ENCODE data around the gene RNASE13. TPM values are rescaled to one million over a fixed set of nuclear protein-coding genes. Genes with fewer than 3 reads are reported as not detected.
A peak's percentile ranks its signal among the peaks of the same experiment; 100 is the strongest.

RNASE13 gene
- total RNA-seq, 4 donors from 2014 or later, result not detected

DNA sequence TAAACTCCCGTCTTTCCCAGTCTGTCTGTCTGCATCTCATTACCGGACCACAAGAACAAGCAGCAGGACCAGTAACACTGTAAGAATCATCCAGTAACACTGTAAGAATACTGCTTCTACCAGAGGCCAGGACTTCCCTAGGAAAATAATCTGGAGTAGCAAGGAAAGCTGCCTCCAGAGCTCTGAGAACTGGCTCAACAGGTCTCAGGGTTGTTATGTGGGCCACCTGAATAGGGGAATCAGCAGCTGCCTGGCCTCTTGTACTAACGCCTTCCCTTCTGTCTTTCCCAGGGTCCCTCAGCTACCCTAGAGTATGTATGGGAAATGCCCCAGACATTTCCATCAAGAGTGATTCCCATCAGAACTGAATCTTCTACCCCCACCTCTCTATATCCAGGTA is 36.5 kb downstream of the RNASE13 start:
- in situ Hi-C loops (cut with MboI; ENCODE audit: low pct_ligation_motif_present in 1 of 4, low pct_unique_long_range_greater_than_20kb in 1 of 4, low sequenced_read_pairs in 3 of 4) (loop anchor here in 1 of 4 donors (25.0 kb wide), 1 partner anchor 311 kb away; the partner anchor contains the start of genes ANG and RNASE4), intact Hi-C loops (cut with DNase I; ENCODE audit: low total_unique reads) (no loop called here)
- Histone ChIP-seq H3K4me3 (peak overlapping the region in 1 of 4 donors; percentile 8), H3K4me1 (peaks cover 0 to 45% (median 28%) of the 10 kb centered on the region in 4 donors), H3K9me3 (no peaks in the 10 kb centered on the region), H3K27ac (peak overlapping the region; percentile 32 to 73 (median 63)), H3K36me3 (peaks cover 0 to 34% (median 15%) of the 10 kb centered on the region in 4 donors), H3K27me3 (no peaks in the 10 kb centered on the region)
- TF ChIP-seq POLR2A (IDR thresholded peaks at IDR 0.05) (no peak), EP300 (IDR thresholded peaks at IDR 0.05; ENCODE audit: low read depth) (no peak), POLR2AphosphoS5 (IDR thresholded peaks at IDR 0.05) (no peak)
- TF ChIP-seq, protein P1, sequence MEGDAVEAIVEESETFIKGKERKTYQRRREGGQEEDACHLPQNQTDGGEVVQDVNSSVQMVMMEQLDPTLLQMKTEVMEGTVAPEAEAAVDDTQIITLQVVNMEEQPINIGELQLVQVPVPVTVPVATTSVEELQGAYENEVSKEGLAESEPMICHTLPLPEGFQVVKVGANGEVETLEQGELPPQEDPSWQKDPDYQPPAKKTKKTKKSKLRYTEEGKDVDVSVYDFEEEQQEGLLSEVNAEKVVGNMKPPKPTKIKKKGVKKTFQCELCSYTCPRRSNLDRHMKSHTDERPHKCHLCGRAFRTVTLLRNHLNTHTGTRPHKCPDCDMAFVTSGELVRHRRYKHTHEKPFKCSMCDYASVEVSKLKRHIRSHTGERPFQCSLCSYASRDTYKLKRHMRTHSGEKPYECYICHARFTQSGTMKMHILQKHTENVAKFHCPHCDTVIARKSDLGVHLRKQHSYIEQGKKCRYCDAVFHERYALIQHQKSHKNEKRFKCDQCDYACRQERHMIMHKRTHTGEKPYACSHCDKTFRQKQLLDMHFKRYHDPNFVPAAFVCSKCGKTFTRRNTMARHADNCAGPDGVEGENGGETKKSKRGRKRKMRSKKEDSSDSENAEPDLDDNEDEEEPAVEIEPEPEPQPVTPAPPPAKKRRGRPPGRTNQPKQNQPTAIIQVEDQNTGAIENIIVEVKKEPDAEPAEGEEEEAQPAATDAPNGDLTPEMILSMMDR (IDR thresholded peaks at IDR 0.05), result no peak
- DNase-seq, result peak; percentile 51
- 41 to 80% methylated on average over 2 to 3 of the region's 3 CpGs for WGBS, 2 donors (ENCODE audit: low coverage in 1 of 2)

DNA sequence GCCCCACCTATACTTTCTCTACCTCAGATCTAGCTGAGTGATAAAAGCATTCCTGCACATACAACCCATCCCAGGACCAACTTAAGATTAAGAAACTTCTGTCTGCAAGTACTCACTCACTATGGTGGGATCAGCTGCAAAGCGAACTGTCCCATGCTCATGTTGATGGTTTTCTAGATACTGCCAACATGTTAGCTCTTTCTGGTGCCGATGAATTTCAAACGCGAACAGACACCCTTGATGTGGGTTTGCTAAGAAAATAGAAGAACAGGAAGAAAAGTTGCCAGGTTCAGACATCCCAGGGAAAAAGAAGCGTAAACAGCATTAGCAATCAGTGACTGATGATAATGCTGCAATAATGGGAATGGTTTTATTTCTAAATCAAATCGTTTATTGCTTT is 37.0 kb downstream of the RNASE13 start:
- intact Hi-C loops (cut with DNase I; ENCODE audit: low total_unique reads) (no loop called here), in situ Hi-C loops (cut with MboI; ENCODE audit: low pct_ligation_motif_present in 1 of 4, low pct_unique_long_range_greater_than_20kb in 1 of 4, low sequenced_read_pairs in 3 of 4) (loop anchor here in 1 of 4 donors (25.0 kb wide), 1 partner anchor 310 kb away; the partner anchor contains the start of genes ANG and RNASE4)
- H3K36me3 ChIP-seq, result peaks cover 0 to 40% (median 18%) of the 10 kb centered on the region in 4 donors
- WGBS, 2 donors (ENCODE audit: low coverage in 1 of 2), result 51% methylated on average over 6 of the region's 6 CpGs
- TF ChIP-seq EP300 (IDR thresholded peaks at IDR 0.05; ENCODE audit: low read depth) (no peak), POLR2A (IDR thresholded peaks at IDR 0.05) (no peak)
- TF ChIP-seq, protein P1 (IDR thresholded peaks at IDR 0.05), result no peak
- H3K4me1 ChIP-seq, result peaks cover 0 to 45% (median 23%) of the 10 kb centered on the region in 4 donors
- H3K4me3 ChIP-seq, result peak overlapping the region in 1 of 4 donors; percentile 8
- no peaks in the 10 kb centered on the region for H3K9me3 ChIP-seq
- H3K27ac ChIP-seq, result peak overlapping the region; percentile 32 to 73 (median 63)
- no peaks in the 10 kb centered on the region for H3K27me3 ChIP-seq
- DNase-seq, result no peak

DNA sequence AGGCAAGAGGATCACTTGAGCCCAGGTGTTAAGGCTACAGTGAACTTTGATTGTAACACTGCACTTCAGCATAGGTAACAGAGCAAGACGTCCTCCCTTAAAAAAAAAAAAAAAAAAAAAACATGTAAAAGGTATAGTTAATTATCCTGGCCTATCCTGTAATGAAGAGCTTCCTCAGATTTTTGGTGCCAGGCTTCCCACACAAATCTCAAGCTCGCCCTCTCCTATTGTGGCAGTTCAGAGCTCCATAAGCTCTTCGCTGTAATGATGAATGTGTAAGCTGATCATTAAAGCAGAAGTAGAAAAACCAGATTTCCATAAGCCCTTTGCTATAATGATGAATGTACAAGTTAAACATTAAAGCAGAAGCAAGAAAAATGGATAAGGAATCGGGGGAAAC is 37.5 kb downstream of the RNASE13 start:
- WGBS, 2 donors (ENCODE audit: low coverage in 1 of 2), result 50 to 60% methylated on average over 3 to 4 of the region's 4 CpGs
- peaks cover 0 to 44% (median 20%) of the 10 kb centered on the region in 4 donors for H3K36me3 ChIP-seq
- no peak for DNase-seq
- H3K4me1 ChIP-seq, result peaks cover 0 to 41% (median 23%) of the 10 kb centered on the region in 4 donors
- TF ChIP-seq EP300 (IDR thresholded peaks at IDR 0.05; ENCODE audit: low read depth), result no peak
- H3K4me3 ChIP-seq, result peak overlapping the region in 1 of 4 donors; percentile 5
- intact Hi-C loops (cut with DNase I; ENCODE audit: low total_unique reads), result no loop called here
- H3K9me3 ChIP-seq, result no peaks in the 10 kb centered on the region
- no peaks in the 10 kb centered on the region for H3K27me3 ChIP-seq
- peak overlapping the region; percentile 32 to 73 (median 63) for H3K27ac ChIP-seq
- in situ Hi-C loops (cut with MboI; ENCODE audit: low pct_ligation_motif_present in 1 of 4, low pct_unique_long_range_greater_than_20kb in 1 of 4, low sequenced_read_pairs in 3 of 4), result loop anchor here in 1 of 4 donors (25.0 kb wide), 1 partner anchor 310 kb away; the partner anchor contains the start of genes ANG and RNASE4

DNA sequence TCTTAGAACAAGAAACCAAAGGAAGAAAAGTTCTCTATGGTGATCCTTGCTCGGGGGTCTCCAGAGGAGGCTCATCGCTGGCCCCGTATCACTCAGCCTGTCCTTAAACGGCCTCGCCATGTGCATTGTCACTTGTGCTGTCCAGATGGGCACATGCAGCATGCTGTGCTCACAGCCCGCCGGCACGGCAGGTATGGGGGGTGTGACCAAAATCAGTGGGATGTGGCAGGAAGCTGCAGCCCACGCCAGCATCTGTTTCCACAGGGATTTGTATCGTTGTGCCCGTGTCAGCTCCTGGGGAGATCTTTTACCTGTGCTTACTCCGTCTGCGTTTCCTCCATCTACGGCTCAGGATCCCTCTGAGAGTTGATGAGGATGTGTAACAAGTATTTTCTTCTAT is 38.1 kb downstream of the RNASE13 start:
- no peaks in the 10 kb centered on the region for H3K9me3 ChIP-seq
- no peaks in the 10 kb centered on the region for H3K27me3 ChIP-seq
- H3K27ac ChIP-seq, result peak overlapping the region; percentile 32 to 73 (median 63)
- peaks cover 0 to 50% (median 22%) of the 10 kb centered on the region in 4 donors for H3K36me3 ChIP-seq
- H3K4me3 ChIP-seq, result peak overlapping the region in 1 of 4 donors; percentile 5
- 45 to 49% methylated on average over 2 to 14 of the region's 14 CpGs for WGBS, 2 donors (ENCODE audit: low coverage in 1 of 2)
- TF ChIP-seq POLR2A (IDR thresholded peaks at IDR 0.05) (no peak), EP300 (IDR thresholded peaks at IDR 0.05; ENCODE audit: low read depth) (no peak), POLR2AphosphoS5 (IDR thresholded peaks at IDR 0.05) (no peak)
- TF ChIP-seq, protein P1 (IDR thresholded peaks at IDR 0.05), result no peak
- no peak for DNase-seq
- H3K4me1 ChIP-seq, result peaks cover 0 to 42% (median 25%) of the 10 kb centered on the region in 4 donors
- intact Hi-C loops (cut with DNase I; ENCODE audit: low total_unique reads) (no loop called here), in situ Hi-C loops (cut with MboI; ENCODE audit: low pct_ligation_motif_present in 1 of 4, low pct_unique_long_range_greater_than_20kb in 1 of 4, low sequenced_read_pairs in 3 of 4) (loop anchor here in 1 of 4 donors (25.0 kb wide), 1 partner anchor 309 kb away; the partner anchor contains the start of genes ANG and RNASE4)
